Astrocyte (in vitro differentiated cells and primary cell): Measurements from ENCODE around the gene GALT. TPM values are rescaled to one million over a fixed set of nuclear protein-coding genes. Genes with fewer than 3 reads are reported as not detected.

ENCODE experiments used
- DNase-seq: peaks from one replicate; pipeline ENCODE4 v3.0.0-alpha.2; 2010; ENCODE audit warnings: low read depth
- FAIRE-seq: peaks from 2 replicates; lab custom pipeline; 2011; peaks lifted over from hg19 to GRCh38; lab: Jason Lieb, UNC
- H2AFZ ChIP-seq: 2 replicates; pipeline ENCODE4 v1.6.0; 2012; ENCODE audit warnings: low read depth, low read length, inconsistent platforms
- H3K27ac ChIP-seq: 2 replicates; pipeline ENCODE4 v1.5.1; 2011; ENCODE audit warnings: low read depth, low read length, inconsistent platforms
- H3K27me3 ChIP-seq: 2 replicates; pipeline ENCODE4 v1.6.0; 2011; ENCODE audit warnings: low read length, inconsistent platforms; ENCODE audit not compliant: insufficient read depth
- H3K36me3 ChIP-seq: 2 replicates; pipeline ENCODE4 v1.5.1; 2011; ENCODE audit warnings: low read length, inconsistent platforms; ENCODE audit not compliant: insufficient read depth
- H3K4me1 ChIP-seq: 2 replicates; pipeline ENCODE4 v1.5.1; 2011; ENCODE audit warnings: low read length, inconsistent platforms; ENCODE audit not compliant: insufficient read depth
- H3K4me2 ChIP-seq: 2 replicates; pipeline ENCODE4 v1.6.0; 2012; ENCODE audit warnings: low read length, inconsistent platforms
- H3K4me3 ChIP-seq: 2 replicates; pipeline ENCODE4 v1.5.1; 2011; ENCODE audit warnings: low read depth, mild to moderate bottlenecking, low read length, inconsistent platforms; ENCODE audit not compliant: insufficient read depth
- H3K79me2 ChIP-seq: 2 replicates; pipeline ENCODE4 v1.6.0; 2012; ENCODE audit warnings: mild to moderate bottlenecking, low read length, inconsistent platforms; ENCODE audit not compliant: insufficient read depth
- H3K9ac ChIP-seq: 2 replicates; pipeline ENCODE4 v1.6.0; 2012; ENCODE audit warnings: mild to moderate bottlenecking, low read length, inconsistent platforms
- H3K9me3 ChIP-seq: 2 replicates; pipeline ENCODE4 v1.5.1; 2012; ENCODE audit warnings: low read depth, mild to moderate bottlenecking, low read length, inconsistent platforms; ENCODE audit not compliant: insufficient read depth
- H4K20me1 ChIP-seq: 2 replicates; pipeline ENCODE4 v1.6.0; 2012; ENCODE audit warnings: low read length, inconsistent platforms; ENCODE audit not compliant: insufficient read depth
- H3K27ac Mint-ChIP-seq: one replicate; pipeline ENCODE4 v1.8.0; 2021; ENCODE audit warnings: mild to moderate bottlenecking, mixed read lengths; ENCODE audit not compliant: unreplicated experiment
- H3K27me3 Mint-ChIP-seq: one replicate; pipeline ENCODE4 v1.8.0; 2021; ENCODE audit warnings: low read depth, mixed read lengths; ENCODE audit not compliant: unreplicated experiment
- H3K36me3 Mint-ChIP-seq: one replicate; pipeline ENCODE4 v1.8.0; 2021; ENCODE audit warnings: low read depth, mixed read lengths; ENCODE audit not compliant: unreplicated experiment
- H3K4me1 Mint-ChIP-seq: one replicate; pipeline ENCODE4 v1.8.0; 2021; ENCODE audit warnings: low read depth, mixed read lengths; ENCODE audit not compliant: unreplicated experiment
- H3K4me3 Mint-ChIP-seq: one replicate; pipeline ENCODE4 v1.8.0; 2021; ENCODE audit warnings: mild to moderate bottlenecking, moderate library complexity, mixed read lengths; ENCODE audit not compliant: unreplicated experiment
- H3K9me3 Mint-ChIP-seq: one replicate; pipeline ENCODE4 v1.8.0; 2021; ENCODE audit warnings: mild to moderate bottlenecking, mixed read lengths; ENCODE audit not compliant: unreplicated experiment
- EZH2 ChIP-seq: IDR thresholded peaks from 2 replicates; pipeline ENCODE4 v1.6.1; 2012; ENCODE audit warnings: mild to moderate bottlenecking, low read length, inconsistent platforms; ENCODE audit not compliant: insufficient read depth
- total RNA-seq: library from RNA; stranded (reverse); gene quantifications from 2 replicates; pipeline ENCODE4 v1.2.1, GENCODE V29; 2021
- TF ChIP-seq, protein P1 (sequence below): IDR thresholded peaks from 2 replicates; pipeline ENCODE4 v1.5.1; 2011; ENCODE audit warnings: low read depth, mild to moderate bottlenecking, inconsistent platforms, low read length, moderate library complexity; ENCODE audit not compliant: insufficient read depth

Gene GALT
- total RNA-seq, 1 donor from 2014 or later = 30.7 TPM

DNA sequence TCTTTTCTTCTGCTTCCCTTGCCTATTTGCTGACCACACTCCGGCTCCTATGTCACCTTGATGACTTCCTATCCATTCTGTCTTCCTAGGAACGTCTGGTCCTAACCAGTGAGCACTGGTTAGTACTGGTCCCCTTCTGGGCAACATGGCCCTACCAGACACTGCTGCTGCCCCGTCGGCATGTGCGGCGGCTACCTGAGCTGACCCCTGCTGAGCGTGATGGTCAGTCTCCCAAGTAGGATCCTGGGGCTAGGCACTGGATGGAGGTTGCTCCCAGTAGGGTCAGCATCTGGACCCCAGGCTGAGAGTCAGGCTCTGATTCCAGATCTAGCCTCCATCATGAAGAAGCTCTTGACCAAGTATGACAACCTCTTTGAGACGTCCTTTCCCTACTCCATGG is 2.2 kb downstream of the GALT start:
- Histone ChIP-seq H4K20me1 (peaks cover 4% of the 10 kb centered on the region), H3K4me2 (no peak overlapping the region), H3K27me3 (no peaks in the 10 kb centered on the region), H3K9ac (no peak overlapping the region), H3K36me3 (no peaks in the 10 kb centered on the region), H2AFZ (no peak overlapping the region), H3K27ac (no peak overlapping the region), H3K79me2 (peaks cover 8% of the 10 kb centered on the region), H3K4me3 (no peak overlapping the region), H3K9me3 (no peaks in the 10 kb centered on the region), H3K4me1 (peaks cover 42% of the 10 kb centered on the region)
- no peak for FAIRE-seq
- no peak for DNase-seq
- TF ChIP-seq, protein P1, sequence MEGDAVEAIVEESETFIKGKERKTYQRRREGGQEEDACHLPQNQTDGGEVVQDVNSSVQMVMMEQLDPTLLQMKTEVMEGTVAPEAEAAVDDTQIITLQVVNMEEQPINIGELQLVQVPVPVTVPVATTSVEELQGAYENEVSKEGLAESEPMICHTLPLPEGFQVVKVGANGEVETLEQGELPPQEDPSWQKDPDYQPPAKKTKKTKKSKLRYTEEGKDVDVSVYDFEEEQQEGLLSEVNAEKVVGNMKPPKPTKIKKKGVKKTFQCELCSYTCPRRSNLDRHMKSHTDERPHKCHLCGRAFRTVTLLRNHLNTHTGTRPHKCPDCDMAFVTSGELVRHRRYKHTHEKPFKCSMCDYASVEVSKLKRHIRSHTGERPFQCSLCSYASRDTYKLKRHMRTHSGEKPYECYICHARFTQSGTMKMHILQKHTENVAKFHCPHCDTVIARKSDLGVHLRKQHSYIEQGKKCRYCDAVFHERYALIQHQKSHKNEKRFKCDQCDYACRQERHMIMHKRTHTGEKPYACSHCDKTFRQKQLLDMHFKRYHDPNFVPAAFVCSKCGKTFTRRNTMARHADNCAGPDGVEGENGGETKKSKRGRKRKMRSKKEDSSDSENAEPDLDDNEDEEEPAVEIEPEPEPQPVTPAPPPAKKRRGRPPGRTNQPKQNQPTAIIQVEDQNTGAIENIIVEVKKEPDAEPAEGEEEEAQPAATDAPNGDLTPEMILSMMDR = no peak
- TF ChIP-seq EZH2 = no peak
- H3K4me3 Mint-ChIP-seq = peak overlapping the region; percentile 50
- H3K4me1 Mint-ChIP-seq = peaks cover 35% of the 10 kb centered on the region
- H3K27ac Mint-ChIP-seq = no peak overlapping the region
- no peaks in the 10 kb centered on the region for H3K9me3 Mint-ChIP-seq
- no peaks in the 10 kb centered on the region for H3K27me3 Mint-ChIP-seq
- peaks cover 4% of the 10 kb centered on the region for H3K36me3 Mint-ChIP-seq

- H3K4me1 Mint-ChIP-seq = peaks cover 40% of the 10 kb centered on the region
- H3K9me3 Mint-ChIP-seq = no peaks in the 10 kb centered on the region
- no peak overlapping the region for H3K27ac ChIP-seq
- H3K36me3 ChIP-seq = no peaks in the 10 kb centered on the region
- DNase-seq (no peak), FAIRE-seq (no peak)
- peaks cover 42% of the 10 kb centered on the region for H3K4me1 ChIP-seq
- H2AFZ ChIP-seq = no peak overlapping the region
- H3K4me3 ChIP-seq = no peak overlapping the region
- H4K20me1 ChIP-seq = peaks cover 4% of the 10 kb centered on the region
- peaks cover 6% of the 10 kb centered on the region for H3K36me3 Mint-ChIP-seq
- H3K79me2 ChIP-seq = peaks cover 8% of the 10 kb centered on the region
- TF ChIP-seq EZH2 = no peak
- peaks cover 2% of the 10 kb centered on the region for H3K27me3 Mint-ChIP-seq
- no peaks in the 10 kb centered on the region for H3K9me3 ChIP-seq
- H3K4me3 Mint-ChIP-seq = peak overlapping the region; percentile 34
- peak overlapping the region; percentile 18 for H3K27ac Mint-ChIP-seq
- H3K27me3 ChIP-seq = no peaks in the 10 kb centered on the region
- no peak overlapping the region for H3K9ac ChIP-seq
- H3K4me2 ChIP-seq = no peak overlapping the region
Observed at GRCh38 chr9:34650816-34651215, 4.3 kb downstream of the GALT start.

GRCh38 chr9:34651321-34651720 is 4.8 kb downstream of the GALT start:
- Histone ChIP-seq H2AFZ (peak overlapping the region; percentile 69), H3K4me1 (peaks cover 38% of the 10 kb centered on the region), H3K9me3 (no peaks in the 10 kb centered on the region), H3K4me2 (peak overlapping the region; percentile 86), H3K4me3 (peak overlapping the region; percentile 49), H3K9ac (peak overlapping the region; percentile 60), H3K27ac (no peak overlapping the region), H3K79me2 (peaks cover 8% of the 10 kb centered on the region), H4K20me1 (peaks cover 4% of the 10 kb centered on the region), H3K36me3 (no peaks in the 10 kb centered on the region), H3K27me3 (no peaks in the 10 kb centered on the region)
- peak; percentile 33 for DNase-seq
- Mint-ChIP-seq H3K27me3 (peaks cover 3% of the 10 kb centered on the region), H3K9me3 (no peaks in the 10 kb centered on the region), H3K4me3 (peak overlapping the region; percentile 87), H3K4me1 (peaks cover 40% of the 10 kb centered on the region), H3K36me3 (peaks cover 7% of the 10 kb centered on the region), H3K27ac (no peak overlapping the region)
- no peak for TF ChIP-seq EZH2
- TF ChIP-seq, protein P1 = no peak
- no peak for FAIRE-seq
